Transverse colon (tissue), 4 donors: ENCODE results near the gene ZNF680. TPM values are rescaled to one million over a fixed set of nuclear protein-coding genes. Genes with fewer than 3 reads are reported as not detected.
"Not testable (repeated sequence)": the region's sequence is repeated elsewhere in the genome, so short reads cannot be mapped to it uniquely, and the experiment has no call there.

Source experiments
- DNase-seq: peaks from one replicate; pipeline ENCODE4 v3.0.0-alpha.2; 2019
- H3K27ac ChIP-seq, 4 donors: fragments of 200-600 bp; sonication (generic); 2 replicates each; pipeline ENCODE4 v1.5.1; 2016 to 2018; ENCODE audit warnings: inconsistent platforms in 4 of 4
- H3K27me3 ChIP-seq: fragments of 200-600 bp; sonication (generic); 2 replicates; pipeline ENCODE4 v1.5.1; 2017; ENCODE audit warnings: inconsistent platforms
- H3K36me3 ChIP-seq, 4 donors: fragments of 200-600 bp; sonication (generic); 2 replicates each; pipeline ENCODE4 v1.5.1; 2017 to 2019; ENCODE audit warnings: inconsistent platforms in 4 of 4
- H3K4me1 ChIP-seq, 4 donors: fragments of 200-600 bp; sonication (generic); 2 replicates each; pipeline ENCODE4 v1.5.1; 2017 to 2020; ENCODE audit warnings: inconsistent platforms in 4 of 4
- H3K4me3 ChIP-seq, 4 donors: fragments of 200-600 bp; sonication (generic); 1 replicate in 1 of 4; 2 replicates in 3 of 4; pipeline versions ENCODE4 v1.5.1 to v1.6.1; 2017 to 2019; ENCODE audit warnings: inconsistent platforms in 4 of 4
- H3K9me3 ChIP-seq, 2 donors: fragments of 200-600 bp; sonication (generic); 2 replicates each; pipeline ENCODE4 v1.5.1; 2017 to 2019; ENCODE audit warnings: inconsistent platforms in 2 of 2
- EP300 ChIP-seq: sonication (generic); formaldehyde crosslinking; IDR thresholded peaks from one replicate; pipeline ENCODE4 v1.6.1; 2017; ENCODE audit warnings: antibody characterized with exemption, low read depth
- POLR2A ChIP-seq: fragments of 450-650 bp; IDR thresholded peaks from one replicate; pipeline ENCODE4 v1.6.1; 2016; ENCODE audit warnings: antibody characterized with exemption, mild to moderate bottlenecking, moderate library complexity
- POLR2AphosphoS5 ChIP-seq, 3 donors: sonication (generic); formaldehyde crosslinking; IDR thresholded peaks; one replicate each; pipeline ENCODE4 v1.6.1; 2016; ENCODE audit warnings: antibody characterized with exemption in 3 of 3
- WGBS, 2 donors: methylation state at CpG; one replicate each; pipeline ENCODE4 v1.1.5; 2018; ENCODE audit warnings: low coverage in 1 of 2; 5-methylcytosine and 5-hydroxymethylcytosine counted together
- in situ Hi-C, 4 donors: fragments of 200-750 bp; cut with MboI; loops; one replicate each; pipeline versions ENCODE4 v1.15.0 to v1.15.1; 2017; ENCODE audit warnings: low sequenced_read_pairs in 3 of 4, low pct_ligation_motif_present in 1 of 4, low pct_unique_long_range_greater_than_20kb in 1 of 4
- intact Hi-C: fragments of 100-400 bp; cut with DNase I; formaldehyde crosslinking; loops from one replicate; pipeline ENCODE4 v1.15.1; 2023; ENCODE audit warnings: low total_unique reads
- total RNA-seq, 4 donors: library from RNA; depleted of rRNA; stranded (reverse); fragments of >200 nt; gene quantifications; one replicate each; pipeline ENCODE4 v1.1.0, GENCODE V29; 2016
- TF ChIP-seq, protein P1 (sequence below), 5 experiments: fragments of 200-600 bp in 3 of 5; fragments of 450-650 bp in 2 of 5; sonication (generic) in 3 of 5; IDR thresholded peaks; 1 replicate in 2 of 5; 2 replicates in 3 of 5; pipeline ENCODE4 v1.5.1; 2016 to 2017; ENCODE audit warnings: antibody characterized with exemption in 5 of 5, inconsistent platforms in 3 of 5, mild to moderate bottlenecking in 2 of 5, moderate library complexity in 1 of 5

The ZNF680 gene
- total RNA-seq, 4 donors from 2014 or later = 3.4 to 11.1 (median 6.6) TPM

- intact Hi-C loops = no loop called here
- H3K36me3 ChIP-seq = no peaks in the 10 kb centered on the region
- H3K9me3 ChIP-seq = no peaks in the 10 kb centered on the region
- no peak for TF ChIP-seq POLR2A
- TF ChIP-seq, protein P1, sequence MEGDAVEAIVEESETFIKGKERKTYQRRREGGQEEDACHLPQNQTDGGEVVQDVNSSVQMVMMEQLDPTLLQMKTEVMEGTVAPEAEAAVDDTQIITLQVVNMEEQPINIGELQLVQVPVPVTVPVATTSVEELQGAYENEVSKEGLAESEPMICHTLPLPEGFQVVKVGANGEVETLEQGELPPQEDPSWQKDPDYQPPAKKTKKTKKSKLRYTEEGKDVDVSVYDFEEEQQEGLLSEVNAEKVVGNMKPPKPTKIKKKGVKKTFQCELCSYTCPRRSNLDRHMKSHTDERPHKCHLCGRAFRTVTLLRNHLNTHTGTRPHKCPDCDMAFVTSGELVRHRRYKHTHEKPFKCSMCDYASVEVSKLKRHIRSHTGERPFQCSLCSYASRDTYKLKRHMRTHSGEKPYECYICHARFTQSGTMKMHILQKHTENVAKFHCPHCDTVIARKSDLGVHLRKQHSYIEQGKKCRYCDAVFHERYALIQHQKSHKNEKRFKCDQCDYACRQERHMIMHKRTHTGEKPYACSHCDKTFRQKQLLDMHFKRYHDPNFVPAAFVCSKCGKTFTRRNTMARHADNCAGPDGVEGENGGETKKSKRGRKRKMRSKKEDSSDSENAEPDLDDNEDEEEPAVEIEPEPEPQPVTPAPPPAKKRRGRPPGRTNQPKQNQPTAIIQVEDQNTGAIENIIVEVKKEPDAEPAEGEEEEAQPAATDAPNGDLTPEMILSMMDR (IDR thresholded peaks at IDR 0.05) = no peak
- TF ChIP-seq EP300 = no peak
- TF ChIP-seq POLR2AphosphoS5 (IDR thresholded peaks at IDR 0.05) = no peak
- H3K4me1 ChIP-seq = no peaks in the 10 kb centered on the region
- no peak overlapping the region for H3K27ac ChIP-seq
- in situ Hi-C loops = no loop called here
- no peaks in the 10 kb centered on the region for H3K27me3 ChIP-seq
- WGBS, 2 donors = 75 to 81% methylated on average over 2 of the region's 2 CpGs
- no peak for DNase-seq
- no peak overlapping the region for H3K4me3 ChIP-seq
Measured at GRCh38 chr7:64581391-64581790, 18.5 kb upstream of the ZNF680 start.

DNA sequence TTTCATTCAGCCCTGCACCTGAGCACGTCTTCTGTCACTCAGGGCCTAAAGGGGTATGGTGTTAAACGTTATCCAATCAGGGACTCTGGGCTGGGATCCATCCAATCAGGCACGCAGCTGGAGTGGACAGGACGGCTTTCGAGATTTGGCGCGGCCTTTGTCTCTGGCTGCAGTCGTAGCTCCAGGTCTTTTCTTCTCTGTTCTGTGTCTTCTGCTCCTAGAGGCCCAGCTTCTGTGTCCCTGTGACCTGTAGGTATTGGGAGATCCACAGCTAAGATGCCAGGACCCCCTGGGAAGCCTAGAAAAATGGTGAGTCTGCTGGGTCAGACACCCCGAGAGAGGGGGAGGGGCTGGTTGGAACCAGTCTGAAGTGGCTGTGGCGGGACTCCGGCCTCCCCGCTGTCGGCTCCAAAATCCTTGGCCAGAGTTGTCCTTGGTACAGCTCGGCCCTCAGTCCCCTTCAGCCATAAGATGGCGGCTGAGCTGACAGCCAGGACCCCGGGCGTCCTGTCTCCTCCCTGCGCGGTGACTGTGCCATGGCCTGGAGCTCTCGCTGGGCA, 11.7 kb upstream of the ZNF680 start:
- Histone ChIP-seq H3K4me1 (no peaks in the 10 kb centered on the region), H3K9me3 (no peaks in the 10 kb centered on the region), H3K27ac (no peak overlapping the region), H3K36me3 (no peaks in the 10 kb centered on the region), H3K27me3 (peaks cover 23% of the 10 kb centered on the region), H3K4me3 (peak overlapping the region in 3 of 4 donors; percentile 16 to 30 (median 16))
- in situ Hi-C loops = loop anchor here in 2 of 4 donors (25.0 kb wide), 2 partner anchors 213 to 262 kb away; partner anchors contain the start of genes ZNF736 (in 2 of the 2) and ZNF138 (in 1 of the 2)
- no peak for TF ChIP-seq EP300
- no peak for TF ChIP-seq POLR2AphosphoS5 (IDR thresholded peaks at IDR 0.05)
- TF ChIP-seq, protein P1 (IDR thresholded peaks at IDR 0.05) = no peak
- TF ChIP-seq POLR2A = no peak
- WGBS, 2 donors = 29 to 73% methylated on average over 4 to 20 of the region's 20 CpGs
- no peak for DNase-seq
- intact Hi-C loops = loop anchor here (5.0 kb wide), 1 partner anchor 207 kb away; no protein-coding TSS in a partner anchor

- H3K27ac ChIP-seq, intact Hi-C loops, H3K9me3 ChIP-seq, H3K36me3 ChIP-seq, H3K4me1 ChIP-seq, DNase-seq: not testable (repeated sequence)
- 20 to 21% methylated on average over 3 to 20 of the region's 30 CpGs for WGBS, 2 donors
- Histone ChIP-seq H3K4me3 (peak overlapping the region; percentile 10 to 41 (median 28)), H3K27me3 (peaks cover 28% of the 10 kb centered on the region)
- in situ Hi-C loops = loop anchor here in 2 of 4 donors (25.0 kb wide), 2 partner anchors 217 to 258 kb away; partner anchors contain the start of genes ZNF736 (in 2 of the 2) and ZNF138 (in 1 of the 2)
Measured at GRCh38 chr7:64570284-64570605, 7.4 kb upstream of the ZNF680 start.

- in situ Hi-C loops = loop anchor here in 2 of 4 donors (25.0 kb wide), 2 partner anchors 218 to 257 kb away; partner anchors contain the start of genes ZNF736 (in 2 of the 2) and ZNF138 (in 1 of the 2)
- H3K4me1 ChIP-seq, H3K36me3 ChIP-seq, H3K9me3 ChIP-seq, intact Hi-C loops, H3K27ac ChIP-seq: not testable (repeated sequence)
- peak; percentile 16 for DNase-seq
- peaks cover 24% of the 10 kb centered on the region for H3K27me3 ChIP-seq
- 33% methylated on average over 64 of the region's 74 CpGs; no CpG with 5 or more reads in 1 of the 2 donors for WGBS, 2 donors
- H3K4me3 ChIP-seq = peak overlapping the region; percentile 10 to 41 (median 28)
Measured at GRCh38 chr7:64569372-64570283, 6.8 kb upstream of the ZNF680 start.

- WGBS, 2 donors = 22 to 24% methylated on average over 3 to 4 of the region's 4 CpGs
- Histone ChIP-seq H3K4me1 (peaks cover 0 to 29% (median 9%) of the 10 kb centered on the region in 4 donors), H3K9me3 (no peaks in the 10 kb centered on the region), H3K27me3 (no peaks in the 10 kb centered on the region), H3K36me3 (no peaks in the 10 kb centered on the region), H3K4me3 (peak overlapping the region; percentile 71 to 86 (median 76)), H3K27ac (peak overlapping the region; percentile 82 to 87 (median 84))
- no peak for DNase-seq
- intact Hi-C loops = no loop called here
- in situ Hi-C loops = loop anchor here in 2 of 4 donors (25.0 kb wide), 2 partner anchors 225 to 250 kb away; partner anchors contain the start of genes ZNF736 (in 2 of the 2) and ZNF138 (in 1 of the 2)
- TF ChIP-seq, protein P1 (IDR thresholded peaks at IDR 0.05) = no peak
- TF ChIP-seq POLR2A = no peak
- no peak for TF ChIP-seq POLR2AphosphoS5 (IDR thresholded peaks at IDR 0.05)
- no peak for TF ChIP-seq EP300
Measured at GRCh38 chr7:64562256-64562625, 630 bp downstream of the ZNF680 start.
